IPS-15b (cell line): ENCODE measurements around the gene CTNNA3.
"Not testable (repeated sequence)": the region's sequence is repeated elsewhere in the genome, so short reads cannot be mapped to it uniquely, and the experiment has no call there.

Experiments used
- H3K27me3 ChIP-seq: one replicate; pipeline ENCODE4 v1.6.1; 2013; ENCODE audit warnings: low read length; ENCODE audit not compliant: control insufficient read depth, insufficient read depth
- H3K36me3 ChIP-seq: one replicate; pipeline ENCODE4 v1.6.1; 2013; ENCODE audit warnings: low read length; ENCODE audit not compliant: control insufficient read depth, insufficient read depth
- H3K4me1 ChIP-seq: one replicate; pipeline ENCODE4 v1.6.1; 2013; ENCODE audit warnings: mild to moderate bottlenecking, low read length; ENCODE audit not compliant: control insufficient read depth, insufficient read depth
- H3K4me3 ChIP-seq: one replicate; pipeline ENCODE4 v1.5.1; 2013; ENCODE audit warnings: low read depth, low read length
- H3K9ac ChIP-seq: one replicate; pipeline ENCODE4 v1.6.1; 2013; ENCODE audit warnings: low read depth, mild to moderate bottlenecking, low read length
- H3K9me3 ChIP-seq: one replicate; pipeline ENCODE4 v1.6.1; 2013; ENCODE audit warnings: mild to moderate bottlenecking, low read length; ENCODE audit not compliant: control insufficient read depth, insufficient read depth

CTNNA3 gene

DNA sequence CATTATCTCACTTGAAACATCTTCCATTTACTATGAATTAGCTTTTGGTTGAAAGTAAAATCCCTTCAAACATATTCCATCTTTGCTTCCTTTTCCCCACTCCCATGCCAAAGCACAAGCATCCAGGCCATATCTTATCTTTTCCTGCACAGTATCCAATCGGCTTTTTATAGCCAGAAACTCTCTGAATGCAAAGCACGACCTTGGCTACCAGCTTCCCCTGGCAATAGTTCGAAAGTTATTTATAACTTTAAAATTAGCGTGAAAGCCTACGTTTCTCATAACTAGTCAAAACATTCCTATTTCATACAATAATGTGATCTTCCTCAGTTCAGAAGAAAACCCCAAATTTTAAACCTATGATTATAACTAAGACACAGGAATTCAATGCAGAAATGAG lies 440 bp downstream of the CTNNA3 start:
- H3K27me3 ChIP-seq, result no peaks in the 10 kb centered on the region
- H3K36me3 ChIP-seq, result no peaks in the 10 kb centered on the region
- H3K4me3 ChIP-seq, result no peak overlapping the region
- peaks cover 2% of the 10 kb centered on the region for H3K9me3 ChIP-seq
- no peaks in the 10 kb centered on the region for H3K4me1 ChIP-seq
- H3K9ac ChIP-seq, result no peak overlapping the region

DNA sequence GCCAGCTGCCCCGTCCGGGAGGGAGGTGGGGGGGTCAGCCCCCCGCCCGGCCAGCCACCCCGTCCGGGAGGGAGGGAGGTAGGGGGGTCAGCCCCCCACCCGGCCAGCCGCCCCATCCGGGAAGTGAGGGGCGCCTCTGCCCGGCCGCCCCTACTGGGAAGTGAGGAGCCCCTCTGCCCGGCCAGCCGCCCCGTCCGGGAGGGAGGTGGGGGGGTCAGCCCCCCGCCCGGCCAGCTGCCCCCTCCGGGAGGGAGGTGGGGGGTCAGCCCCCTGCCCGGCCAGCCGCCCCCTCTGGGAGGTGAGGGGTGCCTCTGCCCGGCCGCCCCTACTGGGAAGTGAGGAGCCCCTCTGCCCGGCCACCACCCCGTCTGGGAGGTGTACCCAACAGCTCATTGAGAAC lies 4.1 kb downstream of the CTNNA3 start:
- not testable (repeated sequence) for H3K9ac ChIP-seq, H3K36me3 ChIP-seq, H3K4me1 ChIP-seq, H3K4me3 ChIP-seq, H3K27me3 ChIP-seq, H3K9me3 ChIP-seq

DNA sequence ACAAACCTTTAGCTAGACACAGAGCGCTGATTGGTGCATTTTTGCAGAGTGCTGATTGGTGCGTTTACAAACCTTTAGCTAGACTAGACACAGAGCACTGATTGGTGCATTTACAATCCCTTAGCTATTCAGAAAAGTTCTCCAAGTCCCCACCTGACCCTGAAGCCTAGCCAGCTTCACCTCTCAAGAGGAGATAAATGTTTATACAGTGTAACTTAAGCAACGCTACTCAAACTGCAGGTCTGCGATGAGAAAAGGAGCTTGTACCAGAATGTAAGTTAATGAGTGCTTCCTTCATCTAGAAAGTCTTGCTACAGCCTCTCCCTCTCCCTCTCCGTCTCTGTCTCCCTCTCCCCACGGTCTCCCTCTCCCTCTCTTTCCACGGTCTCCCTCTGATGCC lies 5.5 kb downstream of the CTNNA3 start:
- H3K36me3 ChIP-seq, result not testable (repeated sequence)

GRCh38 chr10:67684140-67684539 lies 11.9 kb downstream of the CTNNA3 start:
- not testable (repeated sequence) for H3K36me3 ChIP-seq, H3K27me3 ChIP-seq, H3K9ac ChIP-seq, H3K4me1 ChIP-seq, H3K4me3 ChIP-seq, H3K9me3 ChIP-seq

More for the DNA sequence above, 5.5 kb downstream of the CTNNA3 start:
- not testable (repeated sequence) for H3K4me1 ChIP-seq, H3K4me3 ChIP-seq, H3K9me3 ChIP-seq, H3K27me3 ChIP-seq, H3K9ac ChIP-seq

DNA sequence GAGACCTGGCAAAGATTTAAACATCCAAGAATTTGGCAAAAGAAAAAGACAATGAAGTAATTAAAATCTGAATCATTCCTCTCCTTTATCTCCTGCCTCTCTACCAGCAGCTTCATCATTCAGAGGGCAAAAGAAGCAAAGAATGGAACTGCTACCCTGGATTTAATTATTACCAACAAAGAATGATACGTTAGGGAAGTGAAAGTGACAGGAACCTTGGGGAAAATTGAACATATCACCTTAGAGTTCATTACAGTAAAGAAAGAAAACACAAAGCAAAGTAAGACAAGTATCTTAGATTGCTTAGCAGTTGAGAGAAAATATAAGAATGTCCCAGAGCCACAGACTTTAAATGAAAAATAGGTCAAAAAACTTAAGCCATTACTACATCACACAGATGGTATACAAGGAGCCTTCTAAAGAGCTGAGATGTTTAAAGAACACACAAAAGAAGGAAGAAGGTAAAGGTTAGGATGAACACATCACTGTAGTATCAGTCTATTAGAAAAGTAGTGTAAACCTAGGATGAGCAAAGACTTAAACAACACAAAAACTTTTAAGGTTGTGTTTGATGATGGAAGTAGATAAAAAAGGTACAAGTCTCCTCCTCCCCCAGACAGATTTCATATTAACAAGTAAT lies 17.5 kb downstream of the CTNNA3 start:
- H3K4me3 ChIP-seq, result no peak overlapping the region
- H3K9me3 ChIP-seq, result no peaks in the 10 kb centered on the region
- H3K9ac ChIP-seq, result no peak overlapping the region

DNA sequence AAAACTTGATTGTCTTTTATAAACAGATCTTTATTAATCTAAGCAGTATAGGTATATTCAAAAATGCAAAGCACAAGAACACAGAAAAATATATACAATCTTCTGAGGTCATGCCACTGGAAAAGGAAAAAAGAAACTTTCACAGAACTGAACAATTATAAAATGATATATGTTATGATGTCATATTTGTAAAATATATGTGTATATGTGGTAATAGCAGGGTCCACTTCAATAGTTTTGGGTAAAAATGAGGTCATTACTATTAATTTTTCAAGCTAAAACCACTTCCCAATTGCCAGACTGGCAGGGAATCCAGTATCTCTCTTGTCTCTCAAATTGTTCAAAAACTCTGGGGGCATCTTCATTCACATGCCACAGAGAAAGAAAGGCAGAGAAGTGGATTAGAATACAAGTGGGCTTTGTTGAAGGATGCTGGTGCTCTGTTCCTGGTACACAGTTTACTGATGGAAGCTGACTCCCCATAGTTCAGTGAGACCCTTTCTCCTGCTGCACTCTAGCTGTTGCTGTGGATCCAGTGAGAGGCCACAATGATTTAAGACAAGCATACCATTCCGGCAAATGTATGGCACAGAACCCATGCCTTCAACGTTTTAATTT lies 19.7 kb downstream of the CTNNA3 start:
- Histone ChIP-seq H3K36me3 (no peaks in the 10 kb centered on the region), H3K4me3 (no peak overlapping the region), H3K9ac (no peak overlapping the region), H3K27me3 (no peaks in the 10 kb centered on the region), H3K9me3 (no peaks in the 10 kb centered on the region), H3K4me1 (no peaks in the 10 kb centered on the region)

More for the DNA sequence above, 17.5 kb downstream of the CTNNA3 start:
- Histone ChIP-seq H3K36me3 (no peaks in the 10 kb centered on the region), H3K4me1 (no peaks in the 10 kb centered on the region), H3K27me3 (no peaks in the 10 kb centered on the region)

DNA sequence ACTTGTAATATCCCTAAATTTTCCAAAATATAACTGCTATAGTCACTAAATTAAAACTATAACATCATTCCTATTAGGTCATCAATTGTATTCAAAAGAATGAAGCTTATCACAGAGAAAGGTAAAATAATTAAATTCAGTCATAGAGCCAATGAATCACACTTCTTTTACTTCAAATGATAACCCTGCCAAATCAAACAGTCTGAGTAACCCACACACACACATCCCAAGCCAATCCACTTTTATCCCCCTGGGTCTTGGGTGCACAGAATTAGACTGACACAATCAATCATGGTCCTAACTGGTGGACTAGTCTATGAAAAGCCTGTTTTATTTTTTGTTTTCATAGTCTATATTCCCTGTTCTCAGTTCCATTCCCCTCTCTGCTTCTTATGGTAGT lies 25.6 kb downstream of the CTNNA3 start:
- no peaks in the 10 kb centered on the region for H3K36me3 ChIP-seq
- no peaks in the 10 kb centered on the region for H3K4me1 ChIP-seq
- no peak overlapping the region for H3K9ac ChIP-seq
- no peak overlapping the region for H3K4me3 ChIP-seq
- no peaks in the 10 kb centered on the region for H3K9me3 ChIP-seq
- no peaks in the 10 kb centered on the region for H3K27me3 ChIP-seq

DNA sequence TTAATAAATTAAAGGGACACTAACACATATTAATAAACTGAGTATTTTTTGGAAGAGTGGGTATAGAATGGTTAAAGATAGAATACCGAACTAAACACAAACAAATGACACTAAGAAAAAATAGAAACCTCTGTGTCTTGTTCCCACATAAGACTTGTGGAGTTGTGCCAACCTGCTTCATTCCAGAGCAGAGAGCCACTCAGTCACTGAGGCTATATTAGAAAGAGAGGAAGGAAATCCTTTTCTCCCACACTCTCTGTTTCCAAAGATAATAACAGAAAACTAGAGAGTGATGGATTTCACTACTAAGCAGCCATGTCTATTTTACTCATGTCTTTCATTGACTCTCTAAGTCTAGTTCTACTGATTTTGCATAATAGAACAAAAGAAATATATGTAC lies 26.0 kb downstream of the CTNNA3 start:
- no peaks in the 10 kb centered on the region for H3K4me1 ChIP-seq
- H3K9ac ChIP-seq, result no peak overlapping the region
- no peaks in the 10 kb centered on the region for H3K36me3 ChIP-seq
- H3K4me3 ChIP-seq, result no peak overlapping the region
- no peaks in the 10 kb centered on the region for H3K9me3 ChIP-seq
- no peaks in the 10 kb centered on the region for H3K27me3 ChIP-seq

- Histone ChIP-seq H3K4me1 (no peaks in the 10 kb centered on the region), H3K27me3 (no peaks in the 10 kb centered on the region), H3K36me3 (no peaks in the 10 kb centered on the region), H3K9ac (no peak overlapping the region), H3K4me3 (no peak overlapping the region), H3K9me3 (no peaks in the 10 kb centered on the region)
Observed at GRCh38 chr10:67668448-67668847, 27.5 kb downstream of the CTNNA3 start.

- Histone ChIP-seq H3K36me3 (no peaks in the 10 kb centered on the region), H3K4me1 (no peaks in the 10 kb centered on the region)
Observed at GRCh38 chr10:67667035-67667425, 29.0 kb downstream of the CTNNA3 start.

GRCh38 chr10:67666416-67667034 lies 29.5 kb downstream of the CTNNA3 start:
- Histone ChIP-seq H3K4me1 (no peaks in the 10 kb centered on the region), H3K4me3 (no peak overlapping the region), H3K36me3 (no peaks in the 10 kb centered on the region), H3K27me3 (no peaks in the 10 kb centered on the region), H3K9ac (no peak overlapping the region), H3K9me3 (no peaks in the 10 kb centered on the region)

More at GRCh38 chr10:67667035-67667425, 29.0 kb downstream of the CTNNA3 start:
- Histone ChIP-seq H3K9me3 (no peaks in the 10 kb centered on the region), H3K27me3 (no peaks in the 10 kb centered on the region), H3K4me3 (no peak overlapping the region), H3K9ac (no peak overlapping the region)

DNA sequence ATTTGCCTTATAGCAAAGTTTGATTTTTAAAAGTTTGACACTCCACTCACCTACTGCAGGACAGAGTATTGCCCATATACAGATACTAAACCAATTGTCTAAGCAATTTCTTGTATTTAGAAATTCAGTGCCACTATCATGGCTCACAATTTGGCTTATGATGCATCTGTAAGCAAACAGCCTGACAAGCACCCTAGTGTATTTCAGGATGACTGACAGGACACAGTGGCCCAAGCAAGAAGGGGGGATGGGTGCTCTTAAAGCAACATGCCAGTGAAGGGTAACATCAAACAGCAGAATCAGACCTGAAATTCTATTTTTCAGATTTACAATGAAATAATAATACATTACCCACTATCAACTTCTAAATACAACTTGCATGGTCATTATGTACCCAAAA lies 30.5 kb downstream of the CTNNA3 start:
- Histone ChIP-seq H3K9me3 (no peaks in the 10 kb centered on the region), H3K36me3 (no peaks in the 10 kb centered on the region), H3K27me3 (no peaks in the 10 kb centered on the region), H3K9ac (no peak overlapping the region), H3K4me1 (no peaks in the 10 kb centered on the region), H3K4me3 (no peak overlapping the region)
